Measurements from ENCODE around the gene SOX10.
"Not testable (repeated sequence)": the region's sequence is repeated elsewhere in the genome, so short reads cannot be mapped to it uniquely, and the experiment has no call there.

Gene SOX10

DNA sequence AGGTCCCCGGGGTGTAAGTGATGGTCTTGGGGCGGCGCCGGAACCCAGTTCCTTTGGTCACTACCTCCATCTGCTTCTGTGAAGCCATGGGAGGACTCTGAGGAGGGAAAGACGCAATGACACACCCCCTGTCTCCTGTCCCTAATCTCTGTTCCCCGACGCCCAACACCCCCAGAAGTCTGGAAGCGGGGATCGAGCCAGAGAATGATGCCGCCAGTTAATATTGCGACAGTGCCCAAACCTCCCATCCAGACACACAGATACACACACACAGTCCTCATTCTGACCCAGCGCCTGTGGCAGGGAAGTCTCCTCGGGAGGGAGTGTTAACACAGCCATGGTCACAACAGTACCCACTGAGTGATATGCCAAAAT, 31.3 kb downstream of the SOX10 start:
- TF ChIP-seq, protein P1, sequence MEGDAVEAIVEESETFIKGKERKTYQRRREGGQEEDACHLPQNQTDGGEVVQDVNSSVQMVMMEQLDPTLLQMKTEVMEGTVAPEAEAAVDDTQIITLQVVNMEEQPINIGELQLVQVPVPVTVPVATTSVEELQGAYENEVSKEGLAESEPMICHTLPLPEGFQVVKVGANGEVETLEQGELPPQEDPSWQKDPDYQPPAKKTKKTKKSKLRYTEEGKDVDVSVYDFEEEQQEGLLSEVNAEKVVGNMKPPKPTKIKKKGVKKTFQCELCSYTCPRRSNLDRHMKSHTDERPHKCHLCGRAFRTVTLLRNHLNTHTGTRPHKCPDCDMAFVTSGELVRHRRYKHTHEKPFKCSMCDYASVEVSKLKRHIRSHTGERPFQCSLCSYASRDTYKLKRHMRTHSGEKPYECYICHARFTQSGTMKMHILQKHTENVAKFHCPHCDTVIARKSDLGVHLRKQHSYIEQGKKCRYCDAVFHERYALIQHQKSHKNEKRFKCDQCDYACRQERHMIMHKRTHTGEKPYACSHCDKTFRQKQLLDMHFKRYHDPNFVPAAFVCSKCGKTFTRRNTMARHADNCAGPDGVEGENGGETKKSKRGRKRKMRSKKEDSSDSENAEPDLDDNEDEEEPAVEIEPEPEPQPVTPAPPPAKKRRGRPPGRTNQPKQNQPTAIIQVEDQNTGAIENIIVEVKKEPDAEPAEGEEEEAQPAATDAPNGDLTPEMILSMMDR (IDR thresholded peaks at IDR 0.05; ENCODE audit: extremely low read depth, missing control alignments) = no peak
- DNase-seq (ENCODE audit: low spot score) = no peak

DNA sequence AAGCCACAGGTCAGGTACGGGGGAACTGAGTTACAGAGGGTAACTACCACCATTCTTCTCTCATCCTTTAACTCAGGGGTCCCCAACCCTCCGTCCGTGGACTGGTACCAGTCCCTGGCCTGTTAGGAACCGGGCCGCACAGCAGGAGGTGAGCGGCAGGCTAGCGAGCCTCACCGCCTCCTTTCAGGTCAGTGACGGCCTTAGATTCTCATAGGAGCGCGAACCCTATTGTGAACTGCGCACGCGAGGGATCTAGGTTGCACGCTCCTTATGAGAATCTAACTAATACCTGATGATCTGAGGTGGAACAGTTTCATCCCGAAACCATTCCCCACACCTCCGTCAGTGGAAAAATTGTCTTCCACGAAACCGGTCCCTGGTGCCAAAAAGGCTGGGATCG, 31.7 kb downstream of the SOX10 start:
- not testable (repeated sequence) for DNase-seq (ENCODE audit: low spot score)

DNA sequence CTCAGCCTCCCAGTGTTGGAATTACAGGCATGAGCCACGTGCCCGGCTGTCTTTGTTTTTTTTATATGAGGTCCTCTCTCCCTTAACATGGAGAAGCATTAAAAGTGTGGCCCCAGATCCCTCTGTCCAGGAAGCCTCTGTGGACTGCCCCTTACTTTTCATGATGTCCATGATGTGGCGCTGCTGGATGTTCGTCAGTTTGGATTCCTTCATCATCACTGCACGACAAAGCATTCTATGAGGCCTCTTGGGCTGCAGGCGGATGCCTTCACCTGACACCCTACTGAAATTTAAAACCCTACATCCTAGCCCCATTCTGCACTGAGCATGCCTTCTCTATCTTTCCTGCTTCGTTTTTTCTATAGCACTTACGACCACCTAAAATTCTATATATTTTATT, 33.0 kb downstream of the SOX10 start:
- TF ChIP-seq, protein P1 (IDR thresholded peaks at IDR 0.05; ENCODE audit: extremely low read depth, missing control alignments) = no peak
- no peak for DNase-seq (ENCODE audit: low spot score)

DNA sequence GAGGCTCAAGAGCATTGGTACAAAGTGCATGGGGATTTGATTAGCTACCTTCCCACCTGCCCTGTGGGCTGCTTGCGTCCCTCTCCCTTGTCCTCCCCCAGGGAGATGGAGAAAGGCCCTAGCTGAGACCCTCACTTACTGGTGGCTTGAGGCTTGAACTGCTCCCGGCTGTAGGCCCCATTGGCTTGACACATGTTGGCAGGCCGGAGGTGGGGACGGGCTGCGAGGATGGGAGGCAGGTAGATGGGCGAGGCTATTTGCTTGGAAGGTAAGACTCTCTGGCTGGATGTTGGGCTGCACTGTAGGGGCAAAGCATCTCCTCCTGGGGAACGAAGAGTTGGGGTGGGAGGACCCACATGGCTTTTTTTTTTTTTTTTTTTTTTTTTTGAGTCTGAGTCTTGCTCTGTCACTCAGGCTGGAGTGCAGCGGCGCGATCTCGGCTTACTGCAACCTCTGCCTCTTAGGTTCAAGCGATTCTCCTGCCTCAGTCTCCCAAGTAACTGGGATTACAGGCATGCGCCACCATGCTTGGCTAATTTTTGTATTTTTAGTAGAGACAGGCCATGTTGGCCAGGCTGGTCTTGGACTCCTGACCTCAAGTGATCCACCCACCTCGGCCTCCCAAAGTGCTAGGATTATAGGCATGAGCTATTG, 37.1 kb downstream of the SOX10 start:
- not testable (repeated sequence) for DNase-seq (ENCODE audit: low spot score)

DNA sequence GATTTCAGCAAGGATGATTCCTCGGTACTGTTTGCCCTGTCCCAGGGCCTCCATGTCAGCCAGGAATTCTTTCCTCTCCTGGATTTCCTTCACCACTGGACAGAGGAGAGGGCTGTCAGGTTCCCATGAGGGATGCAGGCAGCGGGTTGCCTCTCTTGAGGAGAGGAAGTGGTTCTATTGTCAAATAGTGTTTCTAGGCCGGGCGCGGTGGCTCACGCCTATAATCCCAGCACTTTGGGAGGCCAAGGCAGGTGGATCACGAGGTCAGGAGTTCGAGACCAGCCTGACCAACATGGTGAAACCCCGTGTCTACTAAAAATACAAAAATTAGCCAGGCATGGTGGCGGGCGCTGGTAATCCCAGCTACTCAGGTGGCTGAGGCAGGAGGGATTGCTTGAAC, 39.9 kb downstream of the SOX10 start:
- not testable (repeated sequence) for DNase-seq (ENCODE audit: low spot score)

DNA sequence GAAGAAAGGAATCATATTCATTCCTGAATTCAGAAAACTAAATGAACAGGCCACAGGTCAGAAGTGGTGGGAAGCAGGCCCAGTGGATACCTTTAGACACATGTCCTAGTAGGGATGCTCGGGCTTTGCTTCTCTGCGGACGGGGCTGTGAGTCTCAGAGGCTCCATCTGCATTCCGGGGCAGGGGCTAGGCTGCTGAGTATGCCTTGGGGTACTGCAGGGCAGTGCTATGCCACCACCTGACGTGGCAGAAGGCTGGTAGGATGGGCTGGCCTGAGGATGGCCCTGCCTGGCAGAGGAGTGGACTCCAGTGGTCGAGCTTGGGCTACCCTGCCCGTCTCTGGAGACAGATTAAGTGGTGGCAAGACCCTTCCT, 40.5 kb downstream of the SOX10 start:
- DNase-seq (ENCODE audit: low spot score) = no peak
- TF ChIP-seq, protein P1 (IDR thresholded peaks at IDR 0.05; ENCODE audit: extremely low read depth, missing control alignments) = no peak

DNA sequence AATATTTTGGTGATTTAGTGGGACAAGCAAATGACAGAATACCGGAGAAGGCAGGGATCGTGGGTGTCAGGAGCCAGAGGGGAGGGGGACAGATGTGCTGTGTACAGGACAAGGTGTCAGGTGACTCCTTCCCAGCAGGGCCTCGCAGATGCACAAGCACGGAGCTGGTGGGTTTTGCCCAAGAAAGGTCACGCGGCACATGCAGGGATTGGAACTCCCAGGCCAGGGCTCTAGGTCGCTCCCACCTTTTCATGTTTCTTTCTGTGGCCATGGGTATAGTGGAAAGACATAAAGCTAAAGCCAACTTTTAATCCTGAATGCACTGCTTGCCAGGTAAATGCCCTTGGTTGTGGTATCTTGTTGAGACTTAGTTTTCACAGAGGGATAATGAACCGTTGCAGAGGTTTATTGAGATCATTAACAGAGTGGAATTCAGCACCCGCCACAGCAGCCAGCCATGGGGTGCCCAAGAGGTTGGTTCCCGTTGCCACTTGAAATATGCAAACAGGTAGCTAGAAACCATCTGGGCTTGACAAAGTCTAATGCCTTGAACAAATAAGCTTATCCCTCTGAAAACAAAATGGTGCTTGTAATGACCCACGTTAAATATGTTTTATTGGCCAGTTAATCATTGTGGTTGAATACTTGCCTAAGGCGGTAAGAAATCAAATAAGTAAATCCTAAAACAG, 41.1 kb downstream of the SOX10 start:
- no peak for DNase-seq (ENCODE audit: low spot score)
- TF ChIP-seq, protein P1 (IDR thresholded peaks at IDR 0.05; ENCODE audit: extremely low read depth, missing control alignments) = no peak

DNA sequence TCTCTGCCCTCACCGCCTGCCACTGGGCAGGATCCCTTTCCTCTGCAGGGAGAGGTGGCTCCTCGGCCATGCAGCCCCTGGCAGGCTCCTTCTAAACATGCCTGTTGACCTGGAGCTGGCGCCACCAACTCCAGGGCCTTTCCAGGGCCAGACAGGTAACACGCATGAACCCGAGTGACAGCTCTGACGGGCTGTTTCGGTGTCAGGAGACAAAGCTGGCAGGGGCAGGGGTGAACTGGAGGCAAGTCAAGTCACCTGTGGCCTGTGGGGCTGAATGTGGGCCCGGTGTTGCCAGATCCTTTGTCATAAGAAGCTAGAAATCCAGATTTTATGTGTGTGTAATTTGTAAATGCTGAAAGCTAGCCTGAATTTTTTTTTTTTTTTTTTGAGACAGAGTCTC, 42.2 kb downstream of the SOX10 start:
- DNase-seq (ENCODE audit: low spot score) = no peak
- TF ChIP-seq, protein P1 (IDR thresholded peaks at IDR 0.05; ENCODE audit: extremely low read depth, missing control alignments) = no peak

DNA sequence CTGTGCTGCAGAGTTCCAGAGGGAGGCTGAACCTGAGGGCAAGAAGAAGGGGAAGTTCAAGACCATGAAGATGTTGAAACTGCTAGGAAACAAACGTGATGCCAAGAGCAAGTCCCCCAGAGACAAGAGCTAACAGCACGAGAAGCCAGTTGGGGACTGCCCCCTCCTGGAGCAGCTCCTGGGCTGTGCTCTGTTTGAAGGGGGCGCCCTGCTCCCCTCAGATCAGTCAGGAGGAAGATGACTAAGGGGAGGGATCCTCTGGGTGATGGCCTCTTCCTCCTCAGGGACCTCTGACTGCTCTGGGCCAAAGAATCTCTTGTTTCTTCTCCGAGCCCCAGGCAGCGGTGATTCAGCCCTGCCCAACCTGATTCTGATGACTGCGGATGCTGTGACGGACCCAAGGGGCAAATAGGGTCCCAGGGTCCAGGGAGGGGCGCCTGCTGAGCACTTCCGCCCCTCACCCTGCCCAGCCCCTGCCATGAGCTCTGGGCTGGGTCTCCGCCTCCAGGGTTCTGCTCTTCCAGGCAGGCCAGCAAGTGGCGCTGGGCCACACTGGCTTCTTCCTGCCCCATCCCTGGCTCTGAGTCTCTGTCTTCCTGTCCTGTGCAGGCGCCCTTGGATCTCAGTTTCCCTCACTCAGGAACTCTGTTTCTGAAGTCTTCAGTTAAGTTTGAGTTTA, 43.5 kb downstream of the SOX10 start:
- TF ChIP-seq, protein P1 (IDR thresholded peaks at IDR 0.05; ENCODE audit: extremely low read depth, missing control alignments) = no peak
- no peak for DNase-seq (ENCODE audit: low spot score)

Data from GM20000 (cell line).